HL-60/S4 treated with phorbol 12-myristate 13-acetate at 8.2 ng/mL for 4 days and 3 days (cell line): Measurements from ENCODE around the gene METTL21A.

Source experiments
- in situ Hi-C: fragments of 300-500 bp; cut with MboI; formaldehyde crosslinking; loops from 2 replicates; pipeline ENCODE4 v1.15.0; 2022; ENCODE audit warnings: low sequenced_read_pairs

METTL21A gene

DNA sequence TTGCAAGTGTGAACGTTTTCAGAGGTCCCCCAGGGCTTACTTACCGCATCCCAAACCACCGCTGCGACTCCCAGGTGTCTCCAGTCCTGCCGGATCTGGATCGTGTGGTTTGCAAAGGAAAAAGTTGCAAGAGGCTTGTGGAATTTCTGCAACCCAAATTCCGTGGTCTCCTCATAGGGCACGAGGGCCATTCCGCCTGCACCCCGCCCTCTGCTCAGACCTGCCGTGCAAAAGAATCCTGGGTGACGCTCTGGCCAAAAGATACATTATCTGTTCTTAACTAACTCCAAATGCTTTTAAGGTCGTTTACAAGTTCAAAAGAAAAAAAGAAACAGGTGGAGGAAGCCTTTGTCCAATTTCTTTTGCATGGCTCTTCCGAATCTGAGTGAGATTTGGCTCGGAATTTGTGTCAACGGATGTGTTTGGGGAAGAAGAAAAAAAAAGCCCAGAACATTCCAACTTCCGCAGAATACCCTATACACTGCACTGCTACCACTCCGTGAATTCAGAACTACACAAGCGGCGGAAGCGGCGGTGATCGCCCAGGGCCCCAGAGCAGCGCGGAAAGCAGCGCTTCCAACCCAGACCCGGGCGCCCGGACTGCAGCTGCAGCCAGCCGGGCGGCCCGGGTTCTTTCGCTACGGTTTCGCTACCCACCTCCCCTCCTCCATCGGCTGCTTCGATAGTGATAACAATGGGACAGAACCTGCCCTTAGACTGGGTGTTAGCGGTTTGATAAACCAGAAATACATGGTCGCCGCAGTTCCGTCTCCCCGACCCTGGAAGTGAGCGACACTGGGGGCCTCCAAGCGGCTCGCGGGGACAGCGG, 795 bp downstream of the METTL21A start:
- in situ Hi-C loops, result no loop called here

DNA sequence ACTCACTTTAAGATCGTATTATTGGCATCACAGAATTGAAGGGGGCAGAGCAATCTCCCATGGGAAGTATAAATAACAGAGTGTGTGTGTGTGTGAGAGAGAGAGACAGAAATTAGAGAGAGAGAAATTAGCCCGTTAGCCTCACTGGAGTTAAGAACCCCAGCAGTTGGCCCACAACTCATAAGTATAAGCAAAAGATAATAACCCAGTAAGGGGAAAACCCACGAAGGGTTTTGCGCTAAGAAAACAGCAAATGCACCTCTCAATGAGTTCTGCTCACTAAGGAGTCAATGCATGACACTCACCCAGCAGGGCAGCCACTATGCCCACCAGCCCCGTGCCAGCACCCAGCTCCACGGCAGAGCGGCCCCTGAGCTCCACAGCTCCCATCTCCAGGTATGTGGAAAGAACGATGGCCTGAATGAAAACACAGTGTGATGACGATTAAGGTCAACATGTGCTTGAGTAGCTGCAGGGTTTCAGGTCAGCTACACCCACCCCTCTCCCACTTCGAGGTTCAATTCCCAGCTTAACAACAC, 3.6 kb downstream of the METTL21A start:
- in situ Hi-C loops, result no loop called here

DNA sequence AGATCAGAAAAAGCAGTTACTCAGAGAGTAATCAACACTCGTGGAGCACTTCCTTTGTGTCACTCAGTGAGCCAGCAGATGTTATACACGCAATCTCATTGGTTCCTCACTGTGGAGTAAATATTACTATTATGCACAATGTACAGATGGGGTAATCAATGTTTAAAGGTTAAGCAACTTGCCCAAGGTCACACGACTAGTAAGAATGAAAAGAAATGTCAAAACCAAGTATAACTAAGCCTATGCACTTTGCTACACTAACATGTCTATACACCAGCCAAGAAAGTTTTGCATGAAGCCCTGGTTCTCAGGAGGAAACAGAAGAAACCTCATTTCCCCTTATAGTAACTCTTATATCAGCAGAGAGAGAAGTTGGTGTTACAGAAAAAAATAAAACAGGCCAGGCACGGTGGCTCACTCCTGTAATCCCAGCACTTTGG, 5.4 kb downstream of the METTL21A start:
- in situ Hi-C loops, result no loop called here

DNA sequence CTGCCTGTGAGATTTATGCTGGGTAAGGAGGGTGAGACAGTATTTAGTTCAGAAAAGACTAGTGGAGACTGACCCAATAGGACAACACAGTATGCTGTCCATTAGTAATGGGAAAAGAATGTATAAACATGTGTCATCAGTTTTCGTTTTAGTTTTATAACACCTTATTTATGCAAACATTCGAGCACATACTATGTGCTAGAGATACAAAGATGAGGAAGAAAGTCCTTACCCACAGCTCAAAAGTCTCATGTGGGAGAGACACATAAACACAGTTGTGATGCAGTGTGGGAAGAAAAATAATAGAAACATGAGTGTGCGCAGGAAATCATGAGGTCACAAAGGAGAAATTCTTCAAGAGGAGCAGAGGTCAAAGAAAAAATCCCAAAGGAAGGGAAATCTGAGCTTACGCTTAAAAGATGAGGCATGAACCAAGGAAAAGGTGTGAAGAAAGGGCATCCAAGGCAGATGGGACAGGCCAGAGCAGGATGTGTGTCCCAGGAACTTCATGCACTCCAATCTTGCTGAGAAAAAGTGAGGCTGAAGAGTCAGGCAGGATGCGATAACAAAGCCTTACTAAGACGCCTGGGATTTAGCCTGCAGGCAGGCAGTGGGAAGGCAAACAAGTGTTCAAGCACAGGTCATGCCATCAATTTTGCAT, 8.1 kb downstream of the METTL21A start:
- in situ Hi-C loops, result no loop called here

DNA sequence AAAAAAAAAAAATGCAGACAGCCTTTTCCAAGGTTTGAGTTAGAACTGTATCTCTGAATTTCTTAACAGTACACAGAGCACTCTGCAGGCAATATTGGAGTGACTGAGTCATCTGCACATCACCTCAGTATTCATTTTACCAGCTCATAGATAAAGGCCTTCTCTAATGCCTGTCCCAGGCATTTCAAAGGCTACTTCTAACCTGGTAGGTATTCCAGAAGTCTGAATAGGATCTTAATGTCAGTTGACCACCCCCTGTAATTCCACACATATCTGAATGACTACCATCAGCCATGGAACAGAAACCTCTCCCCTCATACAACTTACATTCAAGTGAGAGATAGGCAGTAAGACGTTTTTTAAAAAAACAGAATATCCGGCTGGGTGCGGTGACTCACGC, 9.0 kb downstream of the METTL21A start:
- in situ Hi-C loops, result no loop called here

DNA sequence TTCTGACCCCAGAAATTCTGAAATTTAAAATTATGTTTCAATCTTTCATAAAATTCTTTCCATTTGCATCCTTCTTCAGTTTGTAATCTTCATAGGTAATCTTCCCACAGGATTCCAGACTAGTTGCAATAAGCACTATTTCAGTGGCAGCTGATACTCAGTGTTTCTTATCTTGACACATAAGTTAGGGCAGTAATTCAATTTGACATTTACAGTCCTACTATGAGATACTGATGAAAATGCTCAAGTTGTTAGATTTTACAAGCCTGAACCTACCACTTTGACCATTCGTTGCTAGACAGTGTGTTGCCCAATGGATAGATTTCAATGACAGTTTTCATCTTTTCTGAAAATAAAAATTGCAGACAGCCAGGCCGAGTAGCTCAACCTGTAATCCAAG, 10.4 kb downstream of the METTL21A start:
- in situ Hi-C loops, result no loop called here

DNA sequence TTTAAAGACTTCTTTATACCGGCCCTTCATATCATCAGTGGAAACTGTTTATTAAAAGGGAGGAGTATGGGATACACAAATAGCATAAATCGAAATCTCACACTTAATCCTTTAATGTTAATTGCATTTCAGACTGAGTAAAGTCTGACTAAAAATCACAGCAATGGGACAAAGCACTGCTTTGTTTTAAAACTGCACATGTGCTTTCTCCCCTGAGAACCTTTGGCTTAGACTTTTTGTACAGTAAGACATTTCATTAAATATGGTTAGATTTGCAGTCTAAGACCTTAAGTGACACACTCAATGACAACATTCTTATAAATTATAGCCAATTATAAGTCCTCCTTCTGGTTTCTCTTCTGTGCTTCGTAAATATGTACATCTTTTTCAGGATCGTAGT, 12.5 kb downstream of the METTL21A start:
- in situ Hi-C loops, result no loop called here

DNA sequence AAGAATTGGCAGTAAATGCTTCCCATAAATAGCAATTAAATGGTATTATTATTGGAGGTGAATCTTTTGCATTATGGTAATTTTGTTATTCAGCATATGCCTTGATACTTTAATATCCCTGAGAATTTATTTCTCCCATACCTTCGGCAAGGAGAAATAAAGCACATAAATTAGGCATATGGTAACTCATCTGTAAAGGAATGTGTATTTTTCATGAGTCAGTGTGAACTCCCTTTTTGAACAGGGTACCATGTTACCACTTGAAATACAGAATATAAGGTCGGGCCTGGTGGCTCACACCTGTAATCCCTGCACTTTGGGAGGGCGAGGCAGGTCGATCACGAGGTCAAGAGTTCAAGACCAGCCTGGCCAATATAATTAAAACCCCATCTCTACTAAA, 18.4 kb downstream of the METTL21A start:
- in situ Hi-C loops, result no loop called here

DNA sequence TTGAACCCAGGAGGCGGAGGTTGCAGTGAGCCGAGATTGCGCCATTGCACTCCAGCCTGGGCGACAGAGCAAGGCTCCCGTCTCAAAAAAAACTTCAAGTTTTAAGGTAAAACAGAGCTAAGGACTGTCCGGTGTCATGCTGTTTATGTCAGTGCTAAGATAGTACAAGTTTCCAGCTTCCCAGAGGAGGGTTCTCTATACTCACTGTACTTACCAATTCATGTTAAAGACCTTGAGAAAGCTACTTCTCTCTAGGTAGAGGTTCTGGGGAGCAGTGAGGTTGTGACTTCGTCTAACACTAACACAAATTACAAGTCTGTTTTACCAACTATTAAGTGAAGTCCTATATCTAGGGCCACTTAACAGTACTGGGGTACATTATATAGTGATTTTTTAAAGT, 18.8 kb downstream of the METTL21A start:
- in situ Hi-C loops, result no loop called here

DNA sequence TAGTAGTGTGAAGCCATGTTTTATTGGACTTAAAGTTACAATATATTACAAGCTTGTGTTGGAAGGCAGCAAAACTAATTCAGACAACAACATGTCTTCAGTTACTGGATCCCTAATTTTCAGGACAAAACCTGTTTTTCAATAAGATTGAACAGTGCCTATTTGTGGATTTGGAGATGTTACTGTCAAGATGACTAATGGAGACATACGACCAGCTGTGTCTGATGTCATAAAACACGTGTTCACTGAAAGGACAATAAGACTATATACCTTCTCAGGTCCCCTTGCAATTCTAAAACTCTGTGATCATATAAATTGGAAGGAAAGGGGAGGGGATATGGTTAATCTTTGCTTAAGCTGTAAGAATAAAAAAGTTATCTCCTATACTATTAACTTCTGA, 21.7 kb downstream of the METTL21A start:
- in situ Hi-C loops, result no loop called here

DNA sequence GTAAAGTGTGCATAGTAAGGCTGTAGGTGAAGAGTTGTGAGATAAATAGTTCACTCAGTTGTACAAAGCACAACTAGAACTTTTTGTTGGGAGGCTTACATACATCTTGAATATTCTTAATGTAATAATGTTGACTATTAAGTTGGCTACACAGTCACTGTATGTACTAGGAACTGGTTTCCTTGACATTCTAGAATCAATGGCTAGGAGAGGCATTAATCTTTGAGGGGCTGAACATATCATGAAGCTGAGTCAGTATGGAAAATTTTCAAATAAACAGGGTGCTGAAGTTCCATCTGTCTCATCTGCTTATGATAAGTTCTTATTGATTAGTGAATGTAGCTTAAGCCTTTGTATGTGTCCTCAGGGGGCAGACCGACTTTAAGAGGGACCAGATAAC, 23.4 kb downstream of the METTL21A start:
- in situ Hi-C loops, result no loop called here

DNA sequence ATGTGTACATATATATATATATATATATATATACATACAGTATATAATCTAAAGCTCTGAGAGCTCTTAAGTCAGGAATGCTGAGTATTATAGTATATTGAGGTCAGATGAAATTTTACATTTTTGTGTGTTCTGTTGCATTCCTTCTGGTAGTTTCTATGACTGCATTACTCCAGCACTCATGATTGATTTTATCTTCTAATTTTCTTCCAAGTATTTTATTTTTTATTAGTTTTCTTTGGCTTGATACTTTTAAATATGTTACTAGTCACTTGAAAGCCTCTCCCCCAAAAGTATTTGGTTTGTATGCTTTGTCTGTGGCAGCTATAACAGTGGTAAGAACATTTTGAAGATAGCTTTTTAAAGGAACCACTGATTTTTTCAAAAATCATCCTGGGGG, 25.0 kb downstream of the METTL21A start:
- in situ Hi-C loops, result no loop called here

DNA sequence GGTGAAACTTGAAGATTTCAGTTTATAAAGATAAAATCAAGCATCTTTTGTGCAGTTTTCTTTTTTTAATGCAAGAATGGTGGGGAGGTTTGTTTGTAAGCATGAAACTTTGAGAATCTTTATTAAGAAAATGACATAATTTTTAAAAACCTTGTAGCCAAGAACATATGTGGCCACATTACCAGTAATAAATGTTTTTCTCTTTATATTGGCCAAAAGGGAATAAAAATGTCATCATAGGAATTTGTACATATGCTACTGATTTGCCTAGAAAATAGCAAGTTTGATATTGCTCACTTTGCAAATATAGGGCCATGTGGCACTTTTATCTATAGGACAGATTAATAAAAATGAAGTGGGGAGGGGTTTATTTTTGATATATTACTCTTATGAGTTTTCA, 25.6 kb downstream of the METTL21A start:
- in situ Hi-C loops, result no loop called here

DNA sequence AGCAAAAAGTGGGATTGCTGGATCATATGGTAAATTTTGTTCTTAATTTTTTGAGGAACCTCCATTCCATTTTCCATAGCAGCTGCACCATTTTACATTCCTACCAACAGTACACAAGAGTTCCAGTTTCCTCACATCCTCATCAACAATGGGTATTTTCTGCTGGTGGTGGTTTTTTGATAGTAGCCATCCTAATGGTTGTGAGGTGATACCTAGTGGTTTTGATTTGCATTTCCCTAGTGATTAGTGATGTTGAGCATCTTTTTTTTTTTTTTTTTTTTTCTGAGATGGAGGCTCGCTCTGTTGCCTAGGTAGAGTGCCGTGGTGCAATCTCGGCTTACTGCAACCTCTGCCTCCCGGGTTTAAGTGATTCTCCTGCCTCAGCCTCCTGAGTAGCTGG, 30.5 kb downstream of the METTL21A start:
- in situ Hi-C loops, result no loop called here

DNA sequence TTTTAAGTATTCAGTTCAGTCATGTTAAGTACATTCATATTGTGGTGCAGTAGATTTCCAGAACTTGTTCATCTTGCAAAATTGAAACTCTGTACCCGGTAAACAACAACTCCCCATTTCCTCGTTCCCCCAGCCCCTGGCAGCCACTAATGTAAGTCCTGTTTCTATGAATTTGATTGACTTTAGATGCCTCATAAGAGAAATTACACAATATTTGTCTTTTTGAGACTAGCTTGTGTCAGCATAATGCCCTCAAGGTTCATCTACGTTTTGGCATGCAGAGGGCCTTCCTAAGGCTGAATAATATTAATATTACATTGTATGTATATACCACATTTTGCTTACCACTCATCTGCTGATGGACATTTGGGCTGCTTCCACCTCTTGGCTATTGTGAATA, 30.9 kb downstream of the METTL21A start:
- in situ Hi-C loops, result no loop called here

DNA sequence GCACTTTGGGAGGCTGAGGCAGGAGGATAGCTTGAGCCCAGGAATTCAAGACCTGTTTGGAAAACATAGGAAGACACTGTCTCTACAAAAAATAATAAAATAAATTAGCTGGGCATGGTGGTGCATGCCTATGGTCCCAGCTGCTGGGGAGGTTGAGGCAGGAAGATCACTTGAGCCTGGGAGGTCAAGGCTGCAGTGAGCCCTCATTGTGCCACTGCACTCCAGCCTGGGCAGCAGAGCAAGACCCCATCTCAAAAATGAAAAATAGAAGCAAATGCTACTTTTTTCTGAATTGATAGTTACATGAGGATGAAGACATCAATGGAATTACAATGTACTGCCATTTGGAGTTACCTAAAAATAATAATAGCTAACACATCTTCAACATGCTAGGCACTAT, 31.9 kb downstream of the METTL21A start:
- in situ Hi-C loops, result no loop called here

DNA sequence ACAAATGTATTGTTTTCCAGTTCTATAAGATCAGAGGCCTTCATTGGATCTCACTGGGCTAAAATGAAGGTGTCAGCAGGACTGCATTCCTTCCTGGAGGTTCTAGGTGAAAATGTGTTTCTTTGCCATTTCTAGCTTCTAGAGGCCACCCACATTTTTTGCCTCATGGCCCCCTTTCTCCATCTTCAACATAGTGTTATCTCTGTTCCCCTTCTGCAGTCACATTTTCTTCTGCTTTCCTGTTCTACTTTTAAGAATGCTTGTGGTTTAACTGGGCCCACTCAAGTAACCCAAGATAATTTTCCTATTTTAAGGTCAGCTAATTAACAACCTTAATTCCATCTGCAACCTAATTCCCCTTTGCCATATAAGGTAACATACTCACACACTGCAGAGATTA, 36.1 kb downstream of the METTL21A start:
- in situ Hi-C loops, result no loop called here

DNA sequence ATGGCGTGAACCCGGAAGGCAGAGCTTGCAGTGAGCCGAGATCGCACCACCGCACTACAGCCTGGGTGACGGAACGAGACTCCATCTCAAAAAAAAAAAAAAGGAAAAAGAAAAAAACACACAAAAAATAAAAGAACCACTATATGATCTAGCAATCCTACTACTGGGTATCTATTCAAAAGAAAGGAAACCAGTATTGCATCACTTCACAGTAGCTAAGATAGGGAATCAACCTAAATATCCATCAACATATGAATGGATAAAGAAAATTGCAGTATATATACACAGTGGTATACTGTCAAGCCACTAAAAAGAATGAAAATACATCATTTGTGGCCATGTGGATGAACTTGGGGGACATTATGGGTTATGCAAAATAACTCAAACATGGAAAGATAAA, 37.9 kb downstream of the METTL21A start:
- in situ Hi-C loops, result no loop called here

DNA sequence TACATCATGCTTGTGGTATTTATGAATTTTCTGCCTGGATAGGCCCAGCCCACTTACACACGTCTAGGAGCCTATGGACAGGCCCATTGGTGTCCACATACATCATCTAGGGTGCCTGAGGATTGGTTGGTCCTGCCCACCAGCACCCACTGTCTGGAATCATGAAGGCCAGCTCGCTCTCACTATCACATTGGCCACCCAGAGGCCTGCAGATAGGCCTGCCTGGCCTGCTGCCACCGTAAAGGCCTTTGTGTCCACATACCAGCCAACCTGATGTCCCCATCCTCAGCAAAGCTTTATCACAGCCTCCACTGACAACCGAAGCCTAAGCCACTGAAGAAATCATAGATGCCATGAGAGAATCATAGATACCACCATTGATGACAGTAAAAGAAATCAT, 40.2 kb downstream of the METTL21A start:
- in situ Hi-C loops, result no loop called here

DNA sequence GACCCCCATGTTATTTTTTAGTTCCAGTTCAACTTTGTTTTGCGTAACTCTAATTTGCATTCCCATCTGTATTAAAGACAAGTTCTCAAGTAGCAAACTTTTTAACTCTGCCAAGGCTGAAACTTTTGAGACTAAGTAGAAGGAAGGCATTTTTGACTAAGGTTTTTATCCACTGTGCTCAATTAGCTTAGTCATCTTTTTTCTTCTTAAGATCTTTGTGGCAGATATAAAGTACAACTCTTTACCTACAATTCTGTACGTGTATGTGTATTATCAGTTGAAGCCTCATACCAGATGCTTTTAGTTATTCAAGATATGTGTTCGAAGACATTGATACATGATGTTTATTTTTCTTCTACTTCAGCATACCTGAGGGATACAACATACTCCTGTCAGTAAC, 53.8 kb downstream of the METTL21A start:
- in situ Hi-C loops, result no loop called here

DNA sequence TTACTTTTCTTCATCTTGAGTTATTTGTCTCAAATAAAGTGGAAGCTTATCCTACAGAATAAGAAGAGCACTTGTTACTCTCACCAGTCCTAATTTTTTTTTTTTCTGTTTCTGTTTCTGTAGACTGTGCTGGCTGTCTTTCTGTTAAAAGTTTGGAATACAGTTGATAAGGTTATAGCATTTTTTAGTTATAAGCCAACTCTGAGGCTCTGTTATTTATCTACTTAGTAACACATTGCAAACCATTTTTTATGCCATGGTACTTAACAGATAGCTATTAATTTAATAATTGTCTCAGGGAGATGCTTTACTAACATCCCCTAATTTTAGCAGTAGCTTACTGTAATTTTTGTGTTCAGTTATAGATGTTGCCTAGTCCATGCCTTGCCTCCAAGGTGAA, 57.5 kb downstream of the METTL21A start:
- in situ Hi-C loops, result no loop called here

DNA sequence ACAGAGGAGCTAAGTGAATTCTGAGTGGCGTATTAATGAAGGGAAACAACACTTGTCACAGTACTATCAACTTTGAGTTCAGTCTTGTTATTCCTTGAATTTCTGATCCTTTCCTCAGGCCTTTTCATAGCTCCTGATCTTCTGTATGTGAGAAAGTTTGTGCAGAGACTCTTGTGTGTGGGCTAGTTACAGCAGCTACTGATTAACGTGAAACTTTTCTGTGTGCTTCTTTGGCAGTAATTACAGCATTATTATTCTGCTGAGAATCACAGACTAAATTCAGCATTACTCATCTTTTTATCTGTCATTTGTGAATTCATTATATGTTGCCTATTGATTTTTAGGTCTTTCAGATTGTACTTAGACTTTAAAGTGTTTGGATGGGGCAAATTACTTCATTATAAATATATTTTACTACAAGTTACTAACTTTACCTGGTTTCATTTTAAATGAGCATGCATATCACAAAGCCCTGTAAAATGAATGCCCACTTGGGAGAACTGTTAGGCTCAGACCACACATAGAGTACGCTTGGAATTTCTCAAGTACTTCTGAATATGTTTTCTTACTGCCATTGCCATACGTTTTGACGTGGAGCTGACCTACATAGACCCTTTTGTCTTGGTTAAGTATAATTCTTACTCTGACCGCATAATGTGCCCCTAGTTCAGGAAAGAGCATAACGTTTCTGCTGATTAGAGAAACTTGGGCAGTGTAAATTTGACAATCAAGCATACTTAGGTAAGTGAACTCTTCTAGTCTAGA, 59.3 kb downstream of the METTL21A start:
- in situ Hi-C loops, result no loop called here
